ENCODE measurements around the gene SEPTIN12. TPM values are rescaled to one million over a fixed set of nuclear protein-coding genes. Genes with fewer than 3 reads are reported as not detected.

Gene SEPTIN12
- total RNA-seq, 2 donors from 2014 or later = not detected

- ATAC-seq (no peak), DNase-seq (ENCODE audit: low spot score in 2 of 2) (no peak)
- Mint-ChIP-seq H3K36me3 (no peaks in the 10 kb centered on the region), H3K9me3 (no peaks in the 10 kb centered on the region), H3K27ac (no peak overlapping the region)
Observed at GRCh38 chr16:4775005-4775404, 13.1 kb downstream of the SEPTIN12 start.

- no peak for DNase-seq (ENCODE audit: low spot score in 2 of 2)
- no peak for ATAC-seq
- Mint-ChIP-seq H3K27ac (no peak overlapping the region), H3K36me3 (peaks cover 0 to 6% of the 10 kb centered on the region in 2 donors), H3K9me3 (no peaks in the 10 kb centered on the region)
Observed at GRCh38 chr16:4772351-4772750, 15.8 kb downstream of the SEPTIN12 start.

DNA sequence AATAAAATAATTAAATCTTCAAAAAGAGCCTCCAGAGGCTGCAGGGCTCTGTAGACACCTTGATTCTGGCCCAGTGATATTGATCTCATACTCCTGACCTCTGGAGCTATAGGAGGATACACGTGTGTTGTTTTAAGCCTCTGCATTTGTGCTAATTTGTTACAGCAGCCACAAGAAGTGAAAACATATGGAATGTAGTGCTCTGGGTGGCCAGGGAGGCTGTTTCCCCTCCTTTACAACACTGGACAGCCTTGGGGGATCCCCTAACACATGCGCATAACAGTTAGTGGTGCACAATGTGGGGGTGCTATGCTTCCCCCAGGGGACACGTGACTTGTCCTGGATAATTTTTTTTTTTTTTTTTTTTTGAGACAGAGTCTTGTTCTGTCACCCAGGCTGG, 16.5 kb downstream of the SEPTIN12 start:
- peaks cover 0 to 6% of the 10 kb centered on the region in 2 donors for H3K36me3 Mint-ChIP-seq
- DNase-seq (ENCODE audit: low spot score in 2 of 2) (no peak), ATAC-seq (no peak)
- H3K9me3 Mint-ChIP-seq = no peaks in the 10 kb centered on the region
- no peak overlapping the region for H3K27ac Mint-ChIP-seq

GRCh38 chr16:4769306-4769638, 18.9 kb downstream of the SEPTIN12 start:
- H3K27ac Mint-ChIP-seq = peak overlapping the region in 1 of 2 donors; percentile 89

DNA sequence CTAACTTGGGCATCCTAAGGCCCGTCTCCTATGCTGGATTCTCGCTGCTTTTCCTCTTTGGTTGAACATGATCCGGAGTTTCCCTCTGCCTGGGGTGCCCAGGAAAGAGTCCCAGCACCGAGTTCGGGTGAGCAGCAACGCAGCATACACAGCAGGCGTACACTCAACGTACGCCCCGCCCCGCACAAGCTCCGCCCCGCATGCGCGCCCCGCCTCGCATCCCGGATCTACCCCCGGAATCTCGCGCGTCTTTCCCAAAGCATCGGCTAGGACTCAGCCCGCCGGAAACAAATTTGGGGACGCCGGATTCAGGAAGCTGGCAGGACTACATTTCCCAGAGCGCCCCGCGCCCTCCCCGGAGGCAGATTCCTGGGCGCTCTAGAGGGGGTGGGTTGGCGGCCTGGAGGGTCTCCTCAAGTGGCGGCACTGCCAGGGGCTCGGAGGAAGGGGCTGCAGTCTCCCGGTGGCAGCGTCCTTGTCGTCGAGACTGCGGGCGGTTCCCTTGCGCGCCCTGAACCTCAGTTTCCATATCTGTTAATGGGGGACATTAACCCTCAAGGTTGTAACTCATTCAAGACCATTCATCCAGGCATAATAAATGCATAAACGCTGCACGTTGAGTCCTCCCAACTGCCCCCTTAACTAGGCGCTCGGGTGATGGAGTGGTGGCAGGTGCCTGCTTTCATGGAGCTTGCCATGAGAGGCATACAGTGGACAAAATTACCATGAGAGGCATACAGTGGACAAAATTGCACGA, 19.4 kb downstream of the SEPTIN12 start:
- DNase-seq (ENCODE audit: low spot score in 2 of 2) (peak; percentile 85 to 89), ATAC-seq (peak; percentile 70 to 79)
- Mint-ChIP-seq H3K36me3 (peaks cover 0 to 6% of the 10 kb centered on the region in 2 donors), H3K9me3 (no peaks in the 10 kb centered on the region), H3K27ac (peak overlapping the region; percentile 89 to 95)

More at GRCh38 chr16:4769306-4769638, 18.9 kb downstream of the SEPTIN12 start:
- DNase-seq (ENCODE audit: low spot score in 2 of 2) = no peak
- Mint-ChIP-seq H3K9me3 (no peaks in the 10 kb centered on the region), H3K36me3 (peaks cover 0 to 6% of the 10 kb centered on the region in 2 donors)
- no peak for ATAC-seq

DNA sequence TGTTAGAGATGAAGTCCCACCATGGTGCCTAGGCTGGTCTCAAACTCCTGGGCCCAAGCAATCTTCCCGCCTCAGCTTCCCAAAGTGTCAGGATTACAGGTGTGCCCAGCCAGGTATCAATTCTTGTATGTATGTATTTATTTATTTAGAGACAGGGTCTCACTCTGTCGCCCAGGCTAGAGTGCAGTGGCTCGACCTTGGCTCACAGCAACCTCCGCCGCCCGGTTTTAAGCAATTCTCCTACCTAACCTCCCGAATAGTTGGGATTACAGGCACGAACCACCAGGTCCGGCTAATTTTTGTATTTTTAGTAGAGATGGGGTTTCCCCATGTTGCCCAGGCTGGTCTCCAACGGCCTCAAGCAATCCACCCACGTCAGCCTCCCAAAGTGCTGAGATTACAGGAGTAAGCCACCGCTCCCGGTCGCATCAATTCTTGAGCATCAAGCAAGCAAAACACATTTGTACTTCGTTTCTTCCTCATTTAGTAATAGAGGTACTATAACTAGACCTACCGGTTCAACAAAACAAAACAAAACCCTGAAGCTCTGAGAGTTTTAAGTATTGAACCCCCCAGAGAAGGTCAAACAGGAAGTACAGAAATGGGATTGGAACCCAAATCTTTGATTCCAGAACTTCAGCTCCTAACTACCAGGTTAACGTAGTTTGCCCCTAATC, 20.1 kb downstream of the SEPTIN12 start:
- Mint-ChIP-seq H3K36me3 (peaks cover 0 to 6% of the 10 kb centered on the region in 2 donors), H3K9me3 (no peaks in the 10 kb centered on the region), H3K27ac (peak overlapping the region; percentile 89 to 95)
- DNase-seq (ENCODE audit: low spot score in 2 of 2) (no peak), ATAC-seq (peak in 1 of 2 donors; percentile 9)

DNA sequence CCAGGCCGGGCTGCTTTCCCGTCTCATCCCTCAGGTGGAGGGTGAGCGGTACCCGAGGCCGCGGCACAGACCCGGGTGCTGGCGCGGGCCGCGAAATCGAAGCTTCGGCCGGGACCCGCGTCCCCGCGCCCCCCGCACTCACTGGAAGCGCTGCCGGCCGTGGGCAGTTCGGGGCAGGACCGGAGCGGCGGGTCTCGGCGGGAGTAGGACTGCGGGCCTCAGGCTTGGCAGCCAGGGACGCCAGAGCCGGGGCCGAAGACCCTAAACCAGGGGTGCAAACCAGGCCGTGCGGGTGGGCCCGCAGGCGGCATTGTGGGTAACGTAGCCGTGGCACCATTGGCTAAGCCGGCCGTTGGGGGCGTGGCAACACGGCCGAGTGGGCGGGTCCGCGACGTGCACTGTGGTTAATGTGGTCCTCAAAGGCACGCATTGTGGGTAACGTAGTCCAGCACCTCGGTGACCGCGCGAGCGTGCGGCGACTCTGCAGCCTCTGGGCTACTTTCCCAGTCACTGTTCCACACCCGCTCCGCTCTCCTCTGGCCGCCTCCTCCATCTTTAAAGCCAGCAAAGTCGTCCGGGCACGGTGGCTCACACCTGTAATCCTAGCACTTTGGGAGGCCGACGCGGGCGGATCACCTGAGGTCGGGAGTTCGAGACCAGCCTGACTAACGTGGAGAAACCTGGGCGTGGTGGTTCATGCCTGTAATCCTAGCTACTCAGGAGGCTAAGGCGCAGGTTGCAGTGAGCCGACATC, 21.1 kb downstream of the SEPTIN12 start, which contains the start of gene ZNF500:
TSS of gene ZNF500 (minus strand) at position 288 of the 754 bp plus-strand sequence. CDS start 1,184 bp downstream, outside the sequence.
- Mint-ChIP-seq H3K36me3 (peaks cover 0 to 6% of the 10 kb centered on the region in 2 donors), H3K9me3 (no peaks in the 10 kb centered on the region), H3K27ac (peak within 1 kb of the TSS; percentile 89 to 96)
- ATAC-seq (peak; percentile 86 to 94), DNase-seq (ENCODE audit: low spot score in 2 of 2) (peak; percentile 95 to 98)

DNA sequence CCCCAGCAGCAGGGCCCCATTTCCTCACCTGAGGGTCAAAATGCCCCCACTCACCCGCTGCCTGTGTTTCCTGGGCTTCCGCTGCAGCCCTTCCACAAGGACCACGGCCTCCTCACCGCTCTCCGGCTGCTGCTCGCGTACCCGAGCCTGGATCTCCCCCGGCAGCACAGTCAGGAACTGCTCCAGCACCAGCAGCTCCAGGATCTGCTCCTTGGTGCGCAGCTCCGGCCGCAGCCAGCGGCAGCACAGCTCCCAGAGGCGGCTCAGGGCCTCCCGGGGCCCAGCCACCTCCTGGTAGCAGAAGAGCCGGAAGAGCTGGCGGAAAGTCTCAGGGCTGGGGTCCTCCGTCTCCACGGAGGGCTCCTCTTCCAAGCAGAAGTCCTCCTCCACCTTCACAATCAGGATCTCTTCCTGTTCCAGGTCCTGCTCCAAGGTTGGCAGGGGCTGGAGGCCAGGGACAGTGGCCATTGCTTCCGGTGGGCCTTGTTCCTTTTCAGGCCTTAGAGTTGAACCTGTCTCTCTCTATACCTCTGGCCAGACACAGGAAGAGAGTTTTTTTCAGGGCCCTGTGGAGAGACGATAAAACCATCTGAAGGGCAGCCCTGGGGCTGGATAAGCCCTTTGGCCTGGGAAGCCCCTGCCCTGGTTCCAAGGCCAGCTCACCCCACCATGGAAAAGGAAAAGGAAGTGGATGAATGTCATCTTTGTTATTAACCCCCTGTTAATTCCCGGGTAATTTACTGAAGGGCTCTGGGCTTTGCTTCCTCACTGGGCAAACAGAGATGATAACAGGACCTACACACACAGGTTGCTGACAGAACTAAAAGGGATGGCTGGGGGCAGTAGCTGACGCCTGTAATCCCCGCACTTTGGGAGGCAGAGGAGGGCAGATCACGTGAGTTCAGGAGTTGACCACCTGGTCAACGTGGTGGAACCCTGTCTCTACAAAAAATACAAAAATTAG, 22.4 kb downstream of the SEPTIN12 start:
- Mint-ChIP-seq H3K27ac (peak overlapping the region; percentile 89 to 96), H3K36me3 (peaks cover 1 to 6% of the 10 kb centered on the region in 2 donors), H3K9me3 (no peaks in the 10 kb centered on the region)
- ATAC-seq (no peak), DNase-seq (ENCODE audit: low spot score in 2 of 2) (no peak)

- Mint-ChIP-seq H3K27ac (no peak overlapping the region), H3K36me3 (peaks cover 6% of the 10 kb centered on the region in 2 donors), H3K9me3 (no peaks in the 10 kb centered on the region)
- DNase-seq (ENCODE audit: low spot score in 2 of 2) (no peak), ATAC-seq (no peak)
Observed at GRCh38 chr16:4763791-4764190, 24.4 kb downstream of the SEPTIN12 start.

DNA sequence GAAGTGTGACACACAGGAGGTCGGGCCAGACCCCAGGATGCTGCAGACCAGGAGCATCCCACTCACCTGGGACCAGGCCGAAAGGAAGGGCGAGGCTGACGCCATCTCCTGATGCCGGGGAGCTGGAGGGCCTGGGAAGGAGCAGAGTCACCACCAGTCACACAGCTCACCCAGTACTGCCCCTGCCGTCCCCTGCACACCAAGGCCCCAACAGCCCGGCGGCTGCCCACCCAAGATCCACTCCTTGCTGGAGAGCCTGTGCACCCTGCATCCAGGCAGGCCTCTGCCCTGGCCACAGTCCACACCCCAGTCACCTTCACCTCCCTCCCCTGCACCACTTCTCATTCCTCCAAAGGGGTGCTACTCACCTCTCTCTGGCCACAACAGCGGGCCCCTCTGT, 25.9 kb downstream of the SEPTIN12 start:
- DNase-seq (ENCODE audit: low spot score in 2 of 2) = no peak
- Mint-ChIP-seq H3K27ac (peak overlapping the region; percentile 21 to 86), H3K9me3 (no peaks in the 10 kb centered on the region), H3K36me3 (peaks cover 0 to 6% of the 10 kb centered on the region in 2 donors)
- ATAC-seq = no peak

GRCh38 chr16:4760221-4760910, 27.8 kb downstream of the SEPTIN12 start:
- DNase-seq (ENCODE audit: low spot score in 2 of 2) (no peak), ATAC-seq (no peak)
- H3K9me3 Mint-ChIP-seq = peaks cover 0 to 5% of the 10 kb centered on the region in 2 donors
- peak overlapping the region; percentile 74 to 90 for H3K27ac Mint-ChIP-seq
- peaks cover 7 to 13% of the 10 kb centered on the region in 2 donors for H3K36me3 Mint-ChIP-seq

DNA sequence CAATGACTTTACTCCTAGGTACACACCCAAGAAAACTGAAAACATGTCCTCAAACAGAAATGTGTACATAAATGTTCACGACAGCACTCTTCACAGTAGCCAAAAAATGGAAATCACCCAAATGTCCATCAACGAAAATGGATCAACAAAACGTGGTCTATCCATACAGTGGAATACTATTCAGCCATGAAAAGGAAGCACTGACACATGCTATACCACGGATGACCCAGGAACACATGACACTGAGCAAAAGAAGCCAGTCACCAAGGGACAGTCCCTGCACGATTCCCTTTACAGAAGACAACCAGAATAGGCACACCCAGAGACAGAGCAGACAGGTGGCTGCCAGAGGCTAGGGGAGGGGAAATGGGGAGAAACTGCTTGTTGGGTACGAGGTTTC, 32.5 kb downstream of the SEPTIN12 start:
- Mint-ChIP-seq H3K27ac (peak overlapping the region in 1 of 2 donors; percentile 29), H3K9me3 (peaks cover 0 to 5% of the 10 kb centered on the region in 2 donors), H3K36me3 (peaks cover 7 to 13% of the 10 kb centered on the region in 2 donors)
- ATAC-seq (peak in 1 of 2 donors; percentile 85), DNase-seq (ENCODE audit: low spot score in 2 of 2) (no peak)

- ATAC-seq (no peak), DNase-seq (ENCODE audit: low spot score in 2 of 2) (no peak)
- Mint-ChIP-seq H3K27ac (no peak overlapping the region), H3K9me3 (peaks cover 0 to 5% of the 10 kb centered on the region in 2 donors), H3K36me3 (peaks cover 7 to 9% of the 10 kb centered on the region in 2 donors)
Observed at GRCh38 chr16:4754865-4755264, 33.3 kb downstream of the SEPTIN12 start.

DNA sequence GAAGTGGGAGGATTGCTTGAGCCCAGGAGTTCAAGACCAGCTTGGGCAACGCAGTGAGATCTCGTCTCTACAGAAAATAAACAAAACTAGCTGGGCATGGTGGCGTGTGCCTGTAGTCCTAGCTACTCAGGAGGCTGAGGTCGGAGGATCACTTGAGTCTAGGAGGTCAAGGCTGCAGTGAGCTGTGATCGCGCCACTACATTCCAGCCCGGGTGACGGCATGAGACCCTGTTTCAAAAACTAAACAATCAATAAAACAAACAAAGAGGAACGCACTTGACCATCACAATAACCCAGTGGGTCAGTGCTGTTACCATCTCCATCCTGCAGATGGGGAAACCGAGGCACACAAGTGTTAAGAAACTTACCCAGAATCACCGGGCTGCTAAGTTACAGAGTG, 34.9 kb downstream of the SEPTIN12 start:
- no peak for DNase-seq (ENCODE audit: low spot score in 2 of 2)
- Mint-ChIP-seq H3K9me3 (peaks cover 0 to 5% of the 10 kb centered on the region in 2 donors), H3K27ac (no peak overlapping the region), H3K36me3 (peaks cover 7 to 9% of the 10 kb centered on the region in 2 donors)
- no peak for ATAC-seq

GRCh38 chr16:4752351-4753100, 35.6 kb downstream of the SEPTIN12 start:
- no peak for DNase-seq (ENCODE audit: low spot score in 2 of 2)
- ATAC-seq = no peak
- H3K9me3 Mint-ChIP-seq = peaks cover 0 to 5% of the 10 kb centered on the region in 2 donors

More at GRCh38 chr16:4752351-4753100, 35.6 kb downstream of the SEPTIN12 start:
- H3K27ac Mint-ChIP-seq = no peak overlapping the region
- peaks cover 7 to 9% of the 10 kb centered on the region in 2 donors for H3K36me3 Mint-ChIP-seq

Measured in activated naive CD4-positive, alpha-beta T cell treated with anti-CD3 and anti-CD28 coated beads, Interleukin-2, amount 50 U/mL, for 72 hours (primary cell).